IMR-90 (cell line): ENCODE results near the gene GTF3C6.
"Not testable (repeated sequence)": the region's sequence is repeated elsewhere in the genome, so short reads cannot be mapped to it uniquely, and the experiment has no call there.

Experiments
- BHLHE40 ChIP-seq: fragments of 150-350 bp; IDR thresholded peaks from 2 replicates; pipeline ENCODE4 v1.6.1; 2016; ENCODE audit warnings: mild to moderate bottlenecking, low read depth, low read length
- CHD1 ChIP-seq: IDR thresholded peaks from 2 replicates; pipeline ENCODE4 v1.6.1; 2012; ENCODE audit warnings: low read depth, low read length, improper control_type of control experiment
- CTCF ChIP-seq: conservative IDR thresholded peaks from 2 replicates; pipeline ENCODE4 v1.5.1; 2012; ENCODE audit warnings: mild to moderate bottlenecking, low read depth, low read length, improper control_type of control experiment
- ELK1 ChIP-seq: fragments of 150-350 bp; IDR thresholded peaks from 2 replicates; pipeline ENCODE4 v1.6.1; 2016; ENCODE audit warnings: low read depth, mild to moderate bottlenecking, low read length, moderate library complexity, borderline replicate concordance
- MAZ ChIP-seq: IDR thresholded peaks from 2 replicates; pipeline ENCODE4 v1.6.1; 2012; ENCODE audit warnings: low read depth, mild to moderate bottlenecking, low read length, improper control_type of control experiment, moderate library complexity, borderline replicate concordance
- POLR2A ChIP-seq: IDR thresholded peaks from 2 replicates; pipeline ENCODE4 v1.6.1; 2012; ENCODE audit warnings: mild to moderate bottlenecking, low read depth, low read length
- RAD21 ChIP-seq: IDR thresholded peaks from 2 replicates; pipeline ENCODE4 v1.6.1; 2012; ENCODE audit warnings: low read length, improper control_type of control experiment
- RFX5 ChIP-seq: IDR thresholded peaks from 2 replicates; pipeline ENCODE4 v1.8.0; 2012; ENCODE audit warnings: low read depth, mild to moderate bottlenecking, low read length, moderate library complexity
- SMC3 ChIP-seq: fragments of 150-350 bp; IDR thresholded peaks from 2 replicates; pipeline ENCODE4 v1.6.1; 2016; ENCODE audit warnings: low read depth, mild to moderate bottlenecking, antibody characterized with exemption, low read length, moderate library complexity

GRCh38 chr6:111017241-111017640 is 58.7 kb downstream of the GTF3C6 start:
- not testable (repeated sequence) for TF ChIP-seq CTCF, POLR2A, RFX5, RAD21, CHD1, MAZ, SMC3, ELK1, BHLHE40
